Keratinocyte (primary cell): ENCODE results near the gene TAS1R2.
"Not testable (repeated sequence)": the region's sequence is repeated elsewhere in the genome, so short reads cannot be mapped to it uniquely, and the experiment has no call there.

Source experiments
- CTCF ChIP-seq, 3 experiments: IDR thresholded peaks in 1 of 3; conservative IDR thresholded peaks in 1 of 3; optimal IDR thresholded peaks in 1 of 3; 2 replicates in 2 of 3; 3 replicates in 1 of 3; pipeline versions ENCODE3 to v1.5.1; 2011; ENCODE audit warnings: low read length in 3 of 3, mild to moderate bottlenecking in 3 of 3, moderate library complexity in 2 of 3, control low read depth in 1 of 3, inconsistent platforms in 1 of 3; ENCODE audit not compliant: insufficient read depth in 2 of 3; ENCODE audit errors: extremely low read depth in 1 of 3
- EZH2 ChIP-seq: IDR thresholded peaks from one replicate; pipeline ENCODE4 v1.6.1; 2012; ENCODE audit warnings: inconsistent platforms, mild to moderate bottlenecking, low read length, moderate library complexity

GRCh38 chr1:18832319-18832718 lies 27.1 kb downstream of the TAS1R2 start:
- not testable (repeated sequence) for TF ChIP-seq CTCF (optimal IDR thresholded peaks at IDR 0.05 in 1 of 3, IDR thresholded peaks at IDR 0.05 in 1 of 3, conservative IDR thresholded peaks at IDR 0.05 in 1 of 3; ENCODE audit: extremely low read depth in 1 of 3, insufficient read depth in 2 of 3, low read length in 3 of 3); EZH2
